Endometrium (tissue), 2 donors: Measurements from ENCODE around the gene MTA1.

Experiments
- FAIRE-seq: peaks from 2 replicates; lab custom pipeline; 2012; peaks lifted over from hg19 to GRCh38; lab: Jason Lieb, UNC
- donor health status: control.
- donor health status: control.

MTA1 gene

DNA sequence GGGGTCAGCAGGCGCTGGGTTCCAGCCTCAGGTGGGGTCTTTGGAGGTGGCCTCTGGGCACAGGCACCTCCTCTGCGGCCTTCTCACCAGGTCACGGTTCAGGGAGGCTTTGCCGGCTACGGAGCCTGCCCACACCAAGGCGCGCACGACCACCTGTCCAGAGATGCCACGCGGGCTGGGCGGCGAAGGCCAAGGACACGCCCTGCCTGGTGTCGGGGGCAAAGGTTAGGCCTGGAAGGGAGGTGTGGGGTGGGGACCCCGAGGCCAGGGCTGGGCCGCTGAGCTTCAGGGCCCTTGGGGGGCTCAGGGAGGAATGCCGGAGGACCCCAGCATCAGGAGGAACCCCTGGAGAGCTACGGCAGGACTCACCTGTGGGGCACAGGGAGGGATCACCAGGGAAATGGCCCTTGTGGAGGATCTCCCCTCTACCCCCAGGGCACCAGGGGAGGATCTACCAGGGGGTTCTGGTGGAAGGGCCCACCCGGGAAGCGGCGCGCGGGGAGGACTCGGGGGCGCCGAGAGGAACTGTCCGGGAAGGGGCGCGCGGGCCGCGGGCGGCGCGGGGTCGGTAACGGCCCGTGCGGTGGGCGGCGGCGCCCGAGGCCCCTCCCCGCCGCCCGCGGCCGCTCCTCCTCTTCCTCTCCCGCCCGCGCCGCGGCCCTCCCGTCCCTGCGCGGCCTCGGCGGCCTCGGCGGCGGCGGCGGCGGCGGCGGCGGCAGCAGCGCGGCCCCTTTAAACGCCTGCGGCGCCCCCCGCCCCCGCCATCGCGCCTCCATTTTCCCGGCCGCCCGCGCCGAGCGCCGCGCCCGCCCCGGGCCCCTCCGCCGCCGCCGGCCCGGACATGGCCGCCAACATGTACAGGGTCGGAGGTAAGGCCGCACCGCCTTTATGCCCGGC, at the start of gene MTA1:
Gene MTA1, plus strand, starts transcription at position 633 of the 897 bp plus-strand sequence. Its CDS starts 209 bp downstream, at position 842.
- FAIRE-seq = no peak

DNA sequence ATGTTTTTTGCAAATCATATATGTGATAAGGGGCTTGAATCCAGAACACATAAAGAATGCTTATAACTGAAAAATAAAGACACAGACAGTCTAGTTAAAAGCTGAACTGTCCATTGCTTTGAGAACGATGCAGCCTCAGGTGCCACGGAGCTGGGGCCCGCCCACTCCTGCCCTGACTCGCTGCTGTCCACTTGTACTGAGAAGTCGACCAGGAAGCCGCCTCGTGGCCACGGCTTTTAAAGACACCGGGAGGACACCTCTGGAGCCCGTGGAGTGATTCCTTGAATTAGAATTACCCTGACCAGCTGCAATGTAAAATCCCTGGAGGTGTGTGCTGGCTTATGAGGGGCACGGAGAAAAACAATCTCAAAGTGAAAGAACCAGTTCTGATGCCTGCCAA, 45.2 kb upstream of the MTA1 start:
- no peak for FAIRE-seq

DNA sequence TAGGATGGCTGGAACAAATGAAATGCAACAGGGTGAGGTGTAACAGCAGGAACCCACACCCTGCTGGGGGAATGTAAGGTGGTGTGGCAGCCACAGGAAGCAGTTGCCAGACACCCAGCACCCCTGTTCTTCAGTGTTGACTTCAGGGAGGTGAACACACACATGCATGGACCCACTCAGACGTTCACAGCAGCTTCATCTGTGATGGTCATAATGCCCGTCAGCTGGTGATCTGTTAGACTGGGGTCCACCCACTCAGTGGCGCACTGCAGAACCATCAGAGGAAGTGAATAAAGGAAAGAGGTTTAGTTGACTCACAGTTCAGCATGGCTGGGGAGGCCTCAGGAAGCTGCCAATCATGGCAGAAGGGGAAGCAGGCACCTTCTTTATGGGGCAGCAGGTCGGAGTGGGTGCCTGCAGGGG, 44.0 kb upstream of the MTA1 start:
- no peak for FAIRE-seq

DNA sequence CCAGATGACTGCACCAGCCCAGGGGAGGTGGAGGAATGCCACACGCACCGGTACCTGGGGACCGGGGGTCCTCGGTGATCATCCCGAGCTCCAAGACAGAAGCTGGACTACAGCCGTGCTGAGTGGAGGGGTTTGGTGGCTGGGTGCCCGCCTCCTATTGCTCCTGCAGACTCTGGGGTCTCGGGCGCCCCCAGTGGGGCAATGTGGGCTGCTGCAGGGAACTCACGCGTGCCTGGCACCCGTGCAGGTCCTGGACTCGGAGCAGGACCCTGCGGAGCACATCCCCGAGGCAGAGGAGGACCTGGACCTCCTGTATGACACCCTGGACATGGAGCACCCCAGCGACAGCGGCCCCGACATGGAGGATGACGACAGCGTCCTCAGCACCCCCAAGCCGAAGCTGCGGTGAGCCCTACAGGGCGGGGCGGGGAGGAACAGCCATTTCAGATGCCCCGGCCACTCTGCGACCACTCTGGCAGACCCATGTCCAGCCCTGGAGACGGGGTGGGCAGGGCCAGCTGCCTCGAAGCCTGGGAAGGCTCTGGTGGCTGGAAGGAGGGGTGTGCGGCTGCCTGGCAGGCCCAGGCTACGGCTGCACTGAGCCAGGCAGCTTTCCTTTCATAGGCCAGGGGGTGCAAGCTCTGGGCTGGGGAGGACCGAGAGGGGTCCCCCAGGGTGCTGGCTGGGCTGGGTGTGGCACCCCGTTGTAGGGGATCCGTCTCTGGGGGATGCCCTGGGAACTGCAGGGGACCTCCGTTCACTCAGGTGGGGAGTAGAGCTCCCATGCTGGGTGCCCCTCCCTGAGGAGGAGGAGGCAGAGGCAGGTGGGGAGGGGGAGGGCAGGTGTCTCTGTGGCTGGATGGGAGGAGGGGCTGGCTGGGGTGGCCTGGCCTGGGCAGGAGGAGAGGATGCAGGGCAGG, 42.8 kb upstream of the MTA1 start:
- no peak for FAIRE-seq

DNA sequence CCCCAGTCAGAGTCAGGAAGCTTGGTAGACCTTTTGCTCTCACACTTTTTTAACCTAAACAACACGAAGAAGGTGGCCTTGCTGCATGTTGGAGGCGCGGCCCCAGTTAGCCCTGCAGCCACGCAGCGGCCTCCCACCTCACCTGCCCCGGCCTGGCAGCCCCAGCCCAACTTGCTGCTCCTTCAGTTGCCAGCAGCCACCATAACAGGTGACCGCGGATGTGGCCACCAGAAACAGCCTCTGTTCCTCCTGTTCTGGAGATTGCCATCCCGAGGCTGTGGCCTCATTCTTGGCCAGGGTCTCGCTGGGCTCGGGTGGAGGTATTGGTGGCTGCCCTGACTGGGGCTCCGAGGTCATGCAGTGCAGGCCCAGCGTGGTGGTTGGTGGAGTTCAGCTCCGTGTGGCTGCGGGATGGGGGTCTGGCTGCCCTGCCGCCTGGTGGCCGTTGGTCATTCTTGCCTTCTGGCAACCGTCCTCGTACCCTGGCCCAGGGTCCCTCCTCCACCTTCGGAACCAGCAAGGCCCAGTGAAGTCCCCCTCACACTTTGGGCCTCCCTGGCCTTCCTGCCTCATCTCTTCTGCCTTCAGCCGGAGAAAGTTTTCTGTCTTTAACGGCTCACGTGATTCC, 42.0 kb upstream of the MTA1 start:
- no peak for FAIRE-seq

DNA sequence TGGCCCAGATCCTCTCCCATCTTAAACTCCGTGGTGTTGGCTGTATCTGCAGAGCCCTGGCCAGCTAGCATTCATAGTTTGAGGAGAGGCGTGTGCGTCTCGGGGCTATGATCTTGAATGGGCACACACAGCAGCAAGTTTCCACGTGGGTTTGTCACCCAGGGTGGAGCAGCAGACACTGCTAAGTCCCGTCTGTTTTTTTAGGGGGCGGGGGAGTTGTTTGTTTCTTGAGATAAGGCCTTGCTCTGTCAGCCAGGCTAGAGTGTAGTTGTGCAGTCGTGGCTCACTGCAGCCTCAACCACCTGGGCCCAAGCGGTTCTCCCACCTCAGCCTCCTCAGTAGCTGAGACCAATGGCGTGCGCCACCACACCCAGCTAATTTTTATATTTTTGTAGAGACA, 41.4 kb upstream of the MTA1 start:
- FAIRE-seq = no peak

DNA sequence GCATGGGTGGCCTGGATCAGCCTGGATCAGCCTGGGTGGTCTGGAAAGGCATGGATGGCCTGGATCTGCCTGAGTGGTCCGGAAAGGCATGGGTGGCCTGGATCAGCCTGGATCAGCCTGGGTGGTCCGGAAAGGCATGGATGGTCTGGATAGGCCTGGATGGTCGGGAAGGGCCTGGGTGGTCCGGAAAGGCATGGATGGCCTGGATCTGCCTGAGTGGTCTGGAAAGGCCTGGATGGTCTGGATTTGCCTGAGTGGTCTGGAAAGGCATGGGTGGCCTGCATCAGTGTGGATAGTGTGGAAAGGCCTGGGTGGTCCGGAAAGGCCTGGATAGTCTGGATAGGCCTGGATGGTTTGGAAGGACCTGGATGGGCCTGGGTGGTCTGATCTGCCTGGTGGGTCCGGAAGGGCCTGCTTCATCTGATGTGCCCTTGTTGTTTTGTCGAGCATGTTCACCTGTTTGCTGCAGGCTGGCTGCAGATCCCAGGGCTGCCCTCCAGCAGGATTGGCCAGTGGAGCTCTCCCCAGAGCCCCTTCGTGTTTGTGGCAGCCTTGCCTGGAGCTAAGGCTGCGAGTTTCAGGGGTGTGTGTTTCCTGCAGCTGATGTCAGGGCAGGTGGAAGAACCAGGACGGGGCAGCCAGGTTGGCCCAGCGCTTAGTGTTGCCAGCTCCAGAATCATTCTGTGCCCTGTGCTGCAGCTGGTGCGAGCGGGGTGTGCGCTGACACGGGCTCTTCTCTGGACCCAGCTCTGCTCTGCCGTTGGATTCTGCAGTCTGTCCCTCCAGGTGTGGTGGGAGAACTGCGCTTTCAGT, 40.5 kb upstream of the MTA1 start:
- FAIRE-seq = no peak

DNA sequence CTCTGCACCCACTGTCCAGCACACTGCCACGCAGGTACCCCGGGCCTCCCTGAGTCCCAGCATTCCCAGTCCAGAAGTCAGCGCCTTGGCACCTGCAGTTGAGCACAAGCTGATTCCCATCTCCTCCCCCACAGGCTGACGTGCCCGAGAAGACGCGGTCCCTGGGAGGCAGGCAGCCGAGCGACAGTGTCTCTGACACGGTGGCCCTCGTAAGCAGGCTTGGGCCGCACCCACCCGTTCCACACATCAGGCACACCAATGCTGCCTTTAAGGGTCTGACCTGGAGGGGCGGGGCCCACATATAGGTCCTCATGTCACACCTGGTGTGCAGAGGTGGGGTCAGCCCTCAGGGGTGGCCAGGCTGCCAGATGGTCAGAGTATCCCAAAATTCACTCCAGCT, 39.7 kb upstream of the MTA1 start:
- FAIRE-seq = no peak

DNA sequence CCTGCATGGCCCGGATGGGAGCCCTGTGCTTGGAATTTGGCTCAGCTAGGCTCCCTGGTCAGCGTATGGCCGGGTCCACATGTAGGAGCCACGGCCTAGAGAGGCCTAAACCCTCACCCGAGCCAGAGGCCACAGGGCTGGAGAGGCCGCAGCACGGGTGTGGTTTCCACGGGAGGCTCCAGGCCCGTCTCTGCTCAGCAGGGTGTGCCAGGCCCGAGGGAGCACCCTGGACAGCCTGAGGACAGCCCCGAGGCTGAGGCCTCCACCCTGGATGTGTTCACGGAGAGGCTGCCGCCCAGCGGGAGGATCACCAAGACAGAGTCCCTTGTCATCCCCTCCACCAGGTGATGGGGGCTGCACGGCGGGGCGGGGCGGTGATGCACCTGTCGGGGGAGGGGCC, 38.9 kb upstream of the MTA1 start:
- FAIRE-seq = no peak

DNA sequence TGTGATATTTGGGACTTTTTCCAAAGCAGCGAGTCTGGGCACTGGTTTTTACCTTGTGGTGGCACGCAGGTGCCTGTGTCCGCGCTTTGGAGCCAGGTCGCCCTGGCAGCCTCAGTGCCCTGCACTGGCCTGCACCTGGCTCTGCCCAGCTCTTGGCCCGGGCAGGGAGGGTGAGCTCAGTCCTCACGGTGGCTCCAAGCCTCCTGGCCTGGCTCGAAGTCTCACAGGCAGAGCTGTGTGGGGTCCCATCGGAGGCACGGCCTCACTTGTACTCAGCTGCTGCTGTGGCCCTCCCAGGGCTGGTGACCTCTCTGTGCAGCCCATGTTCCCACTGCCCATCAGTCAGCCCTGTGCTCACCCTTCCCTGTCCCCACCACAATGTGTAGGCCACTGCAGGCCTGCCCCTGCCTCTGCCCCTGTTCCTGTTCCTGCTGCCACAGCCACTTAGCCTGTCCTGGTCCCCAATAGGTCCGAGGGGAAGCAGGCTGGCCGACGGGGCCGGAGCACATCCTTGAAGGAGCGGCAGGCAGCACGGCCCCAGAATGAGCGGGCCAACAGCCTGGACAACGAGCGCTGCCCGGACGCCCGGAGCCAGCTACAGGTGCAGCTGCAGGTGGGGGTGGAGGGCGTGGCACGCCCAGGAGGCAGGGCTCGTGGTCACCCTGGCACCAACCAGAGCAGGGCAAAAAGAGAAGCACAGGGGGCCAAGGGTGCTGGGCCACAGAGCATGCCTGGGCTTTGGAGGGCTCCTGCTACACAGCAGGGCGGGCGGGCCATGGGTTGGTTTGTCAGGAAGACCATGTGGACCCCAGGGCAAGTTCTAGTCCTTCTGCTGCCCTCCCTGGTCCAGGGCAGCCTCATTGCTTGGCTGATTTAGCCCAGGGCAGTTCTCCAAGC, 37.9 kb upstream of the MTA1 start:
- FAIRE-seq = no peak

DNA sequence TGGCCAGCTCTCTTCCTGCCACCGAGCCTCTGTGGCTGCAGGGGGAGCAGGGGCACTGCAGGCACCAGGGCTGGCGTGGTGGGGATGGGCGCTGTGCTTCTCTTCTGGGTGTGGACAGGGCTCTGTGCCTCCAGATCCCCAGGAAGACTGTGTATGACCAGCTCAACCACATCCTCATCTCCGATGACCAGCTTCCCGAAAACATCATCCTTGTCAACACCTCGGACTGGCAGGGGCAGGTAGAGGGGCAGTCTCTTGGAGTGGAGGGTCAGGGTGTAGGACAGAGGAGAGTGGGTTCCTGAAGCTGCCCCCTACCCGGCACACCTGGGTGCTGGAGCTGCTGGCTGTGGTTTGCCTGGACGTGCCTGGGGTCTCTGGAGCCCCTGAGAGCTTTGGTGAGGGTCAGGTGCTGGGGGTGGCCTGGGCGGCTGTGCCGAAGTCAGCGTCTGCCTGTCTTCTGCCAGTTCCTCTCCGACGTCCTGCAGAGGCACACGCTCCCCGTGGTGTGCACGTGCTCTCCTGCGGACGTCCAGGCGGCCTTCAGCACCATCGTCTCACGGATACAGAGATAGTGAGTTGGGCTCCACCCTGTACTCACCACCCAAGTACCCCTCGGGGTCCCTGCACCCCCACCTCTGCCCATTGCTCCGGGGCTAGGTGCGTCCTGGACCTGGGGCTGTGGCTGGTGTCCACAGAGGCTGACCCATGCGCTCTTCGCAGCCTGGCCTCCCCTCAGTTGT, 37.1 kb upstream of the MTA1 start:
- FAIRE-seq = no peak

DNA sequence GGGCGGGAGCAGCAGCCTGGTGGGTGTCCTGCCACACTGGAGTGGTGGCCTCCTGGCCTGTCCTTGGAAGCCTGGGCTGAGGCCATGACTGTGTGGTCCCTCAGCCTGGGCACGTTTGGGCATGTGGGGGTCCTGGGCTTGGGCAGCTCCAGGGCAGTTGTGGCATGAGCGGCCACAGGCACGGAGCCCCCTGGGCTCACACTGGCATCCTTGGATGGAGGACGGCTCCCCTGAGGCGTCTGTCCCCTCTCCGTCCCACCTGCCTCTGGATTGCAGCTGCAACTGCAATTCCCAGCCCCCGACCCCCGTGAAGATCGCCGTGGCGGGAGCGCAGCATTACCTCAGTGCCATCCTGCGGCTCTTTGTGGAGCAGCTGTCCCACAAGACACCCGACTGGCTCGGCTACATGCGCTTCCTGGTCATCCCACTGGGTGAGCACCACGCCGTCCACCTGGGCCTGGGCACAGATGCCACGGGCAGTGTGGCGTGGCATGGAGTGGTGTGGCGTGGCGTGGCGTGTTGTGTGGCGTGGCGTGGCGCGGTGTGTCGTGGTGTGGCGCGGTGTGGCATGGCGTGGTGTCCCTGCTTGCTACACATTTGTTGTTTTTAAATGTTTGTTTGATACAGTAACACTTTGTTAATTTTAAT, 36.4 kb upstream of the MTA1 start:
- no peak for FAIRE-seq

DNA sequence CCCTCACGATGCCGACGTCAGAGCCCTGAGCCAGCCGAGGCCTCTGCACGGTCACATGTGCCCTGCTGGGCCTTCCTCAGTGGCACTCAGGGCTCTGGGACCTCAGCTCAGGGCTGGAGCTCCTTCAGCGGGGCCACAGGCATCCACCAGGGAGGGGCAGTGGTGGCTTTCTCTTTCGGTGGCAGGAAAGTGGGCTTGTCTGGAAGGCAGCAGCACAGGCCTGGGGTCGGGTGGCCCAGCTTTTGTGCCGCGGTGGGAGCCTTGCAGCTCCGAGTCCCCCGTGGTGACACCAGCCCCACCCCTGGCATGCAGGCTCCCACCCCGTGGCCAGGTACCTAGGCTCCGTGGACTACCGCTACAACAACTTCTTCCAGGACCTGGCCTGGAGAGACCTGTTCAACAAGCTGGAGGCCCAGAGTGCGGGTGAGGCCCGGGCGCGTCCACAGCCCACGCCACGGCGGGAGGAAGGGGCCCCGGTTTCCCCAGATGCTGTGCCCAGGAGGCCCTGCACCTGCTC, 35.5 kb upstream of the MTA1 start:
- no peak for FAIRE-seq

DNA sequence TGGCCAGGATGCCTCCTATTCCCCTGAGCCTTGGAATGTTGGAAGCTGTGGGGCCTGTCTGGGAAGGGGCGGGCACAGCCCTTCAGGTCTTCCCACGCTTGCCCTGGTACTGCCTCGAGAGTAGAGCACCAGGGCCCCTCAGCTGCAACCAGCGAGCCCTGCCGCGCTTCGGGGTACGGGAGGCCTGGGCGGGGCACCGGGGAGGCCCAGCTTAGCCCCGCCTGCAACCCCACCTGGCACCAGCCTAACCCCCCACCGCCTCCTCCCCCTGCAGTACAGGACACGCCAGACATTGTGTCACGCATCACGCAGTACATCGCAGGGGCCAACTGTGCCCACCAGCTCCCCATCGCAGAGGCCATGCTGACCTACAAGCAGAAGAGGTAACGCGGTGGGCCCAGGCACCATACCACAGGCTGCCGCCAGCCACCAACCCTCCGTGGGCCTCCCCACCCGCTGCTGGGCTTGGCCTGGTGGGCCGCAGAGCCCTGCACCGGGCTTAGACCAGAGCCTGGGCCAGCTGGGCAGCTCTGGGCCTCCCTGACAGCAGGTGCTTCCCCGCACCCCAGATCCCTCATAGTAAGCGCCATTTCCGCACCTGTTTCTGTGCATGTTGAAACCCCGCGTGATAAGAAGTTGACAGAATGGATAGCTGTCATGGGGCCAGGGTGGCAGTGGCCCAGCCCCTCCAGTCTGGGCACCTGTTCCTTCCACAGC, 34.9 kb upstream of the MTA1 start:
- no peak for FAIRE-seq

DNA sequence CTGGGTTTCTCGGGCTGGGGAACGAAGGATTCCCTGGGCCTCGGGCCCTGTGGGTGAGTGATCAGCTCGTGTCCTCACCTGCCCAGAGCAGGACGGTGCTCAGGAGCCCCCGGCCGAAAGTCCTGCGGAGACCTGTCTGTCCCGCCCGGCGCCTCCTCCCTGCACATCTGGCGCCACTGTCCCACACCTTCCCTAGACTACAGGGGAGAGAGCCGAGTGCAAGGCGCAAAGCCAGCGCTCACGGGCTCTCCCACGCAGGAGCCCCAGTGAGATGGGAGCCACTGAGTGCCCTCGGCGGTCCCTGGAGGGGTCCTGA, 34.3 kb upstream of the MTA1 start:
- FAIRE-seq = no peak

DNA sequence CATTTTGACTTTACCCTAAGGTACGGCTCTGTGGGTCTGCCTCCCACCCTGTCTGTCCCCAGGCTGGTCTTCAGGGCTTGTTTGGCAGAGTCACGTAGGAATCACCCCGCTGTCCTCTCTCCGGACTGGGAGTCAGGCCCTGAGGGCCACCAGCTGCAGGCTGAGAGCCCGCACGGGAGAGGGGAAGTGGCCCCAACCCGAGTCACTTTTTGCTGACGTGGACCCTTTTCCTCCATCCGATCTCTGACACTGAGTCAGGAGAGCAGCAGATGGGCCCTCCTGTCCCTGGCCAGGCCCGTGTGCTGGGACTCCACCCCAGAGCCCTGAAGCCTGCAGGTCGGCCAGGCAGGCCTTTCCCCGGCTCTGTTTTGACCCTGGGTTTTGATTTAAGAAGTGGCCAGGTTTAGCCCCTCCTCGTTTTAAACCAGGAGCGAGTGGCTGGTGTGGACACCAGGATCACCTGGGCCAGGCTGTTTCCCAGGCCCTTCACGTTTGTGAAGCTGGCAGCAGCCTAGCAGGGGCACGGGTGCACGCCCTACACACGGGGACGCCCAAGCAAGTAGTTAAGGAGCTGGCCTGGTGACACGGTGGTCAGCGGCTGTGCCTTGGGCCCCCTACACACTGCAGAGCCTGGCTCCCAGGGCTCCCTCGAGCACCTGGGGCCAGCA, 33.8 kb upstream of the MTA1 start:
- no peak for FAIRE-seq

DNA sequence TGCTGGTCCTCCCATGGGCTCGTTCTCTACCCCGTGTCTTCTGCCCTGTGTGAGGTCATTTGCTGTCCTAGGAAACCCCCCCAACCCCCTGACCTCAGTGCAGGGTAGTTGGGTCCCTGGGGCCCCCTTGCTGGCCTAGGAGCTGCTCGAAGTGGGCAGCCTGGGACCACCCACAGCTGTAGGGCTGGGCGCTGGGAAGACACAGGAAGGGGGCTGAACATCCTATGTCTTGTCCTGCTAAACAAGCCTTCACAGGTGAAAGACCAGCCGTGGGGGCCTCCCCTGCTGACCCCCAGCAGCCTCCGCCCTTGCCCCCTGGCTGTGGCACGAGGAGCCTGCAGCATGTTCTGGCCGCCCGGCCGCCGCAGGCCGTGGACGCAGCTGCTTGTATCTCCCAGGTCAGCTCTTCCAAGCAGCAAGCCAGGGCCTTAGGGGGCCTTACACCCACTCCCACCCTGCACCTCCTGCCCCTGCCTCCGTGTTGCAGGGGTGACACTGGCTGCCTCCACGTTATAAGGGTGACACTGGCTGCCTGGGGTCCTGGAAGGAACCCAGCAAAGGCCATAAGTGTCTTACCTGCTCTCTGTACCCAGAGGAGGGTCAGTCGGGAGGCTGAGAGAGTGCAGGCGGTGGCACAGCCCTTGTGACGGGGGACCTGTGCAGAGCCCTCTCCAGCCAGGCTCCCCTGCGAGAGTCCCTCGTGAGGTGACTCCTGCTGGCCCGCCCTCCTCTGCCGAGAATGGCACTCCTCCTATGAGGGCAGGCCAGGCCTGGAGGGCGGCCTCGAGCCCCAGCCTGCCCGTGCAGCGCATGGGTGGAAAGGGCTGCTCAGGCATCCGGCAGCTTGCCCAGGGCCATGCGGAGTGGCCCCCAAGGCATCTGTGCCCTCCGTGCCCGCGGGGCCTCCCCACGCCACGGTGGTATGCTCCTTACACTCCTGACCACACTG, 32.8 kb upstream of the MTA1 start:
- FAIRE-seq = no peak
